Measurements from ENCODE around the gene PCYOX1L.
"Not testable (repeated sequence)": the region's sequence is repeated elsewhere in the genome, so short reads cannot be mapped to it uniquely, and the experiment has no call there.

PCYOX1L gene

GRCh38 chr5:149382517-149383220, 24.8 kb downstream of the PCYOX1L start:
- in situ Hi-C loops (cut with MboI; ENCODE audit: low sequenced_read_pairs) = no loop called here

GRCh38 chr5:149383399-149383798, 25.6 kb downstream of the PCYOX1L start:
- in situ Hi-C loops (cut with MboI; ENCODE audit: low sequenced_read_pairs) = no loop called here

GRCh38 chr5:149386166-149386565, 28.3 kb downstream of the PCYOX1L start:
- in situ Hi-C loops (cut with MboI; ENCODE audit: low sequenced_read_pairs) = no loop called here

GRCh38 chr5:149387081-149387631, 29.3 kb downstream of the PCYOX1L start:
- in situ Hi-C loops (cut with MboI; ENCODE audit: low sequenced_read_pairs) = no loop called here

DNA sequence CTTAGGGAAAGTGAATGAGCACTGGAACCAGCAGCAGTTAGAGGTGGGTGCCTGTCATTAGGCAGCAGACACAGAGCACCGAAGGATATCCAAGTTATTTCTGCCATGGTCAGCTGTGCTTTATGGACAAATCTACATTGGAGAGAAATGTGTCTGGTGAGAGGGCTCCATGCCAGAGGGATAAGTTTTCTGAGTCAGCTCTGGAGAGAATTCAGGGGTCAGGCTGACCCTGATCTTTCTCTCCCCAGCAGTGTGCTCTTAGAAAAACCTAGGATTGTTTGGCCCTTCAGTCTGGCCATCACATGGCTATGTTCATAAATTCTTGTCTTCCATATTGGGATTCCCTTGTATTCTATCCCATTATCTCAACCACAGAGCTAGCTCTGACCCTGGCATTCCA, 30.1 kb downstream of the PCYOX1L start:
- in situ Hi-C loops (cut with MboI; ENCODE audit: low sequenced_read_pairs) = no loop called here

DNA sequence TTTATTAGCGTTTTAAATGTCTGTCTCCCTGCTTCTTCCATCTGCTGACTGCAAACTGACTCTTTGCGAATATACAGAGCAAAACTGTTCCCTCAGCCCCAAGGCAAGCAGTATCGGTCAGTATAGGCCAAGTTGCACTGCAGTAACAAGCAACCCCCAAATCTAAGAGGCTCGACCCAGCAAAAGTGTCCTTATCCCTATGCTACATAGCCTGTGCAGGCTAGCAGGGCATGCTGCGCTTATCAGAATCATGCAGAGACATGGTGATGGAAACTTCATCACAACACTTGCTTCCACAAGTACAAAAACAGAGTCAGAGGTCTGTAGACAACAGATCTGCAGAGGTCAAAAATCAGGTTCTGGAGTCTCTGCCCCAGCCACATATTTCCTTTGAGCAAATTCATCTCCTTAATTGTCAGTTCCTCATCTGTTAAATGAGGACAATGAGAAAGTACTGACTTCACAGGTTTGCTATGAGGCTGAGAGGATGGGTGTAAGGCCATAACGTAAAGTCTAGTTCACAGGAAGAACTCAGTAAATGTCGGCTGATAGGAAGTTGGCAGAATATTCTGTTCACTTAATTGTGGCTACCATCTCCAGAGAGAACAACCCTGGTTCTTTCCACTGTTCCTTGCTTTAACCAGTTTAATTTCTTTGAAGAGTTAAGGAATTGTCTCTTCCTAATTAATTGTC, 30.8 kb downstream of the PCYOX1L start:
- in situ Hi-C loops (cut with MboI; ENCODE audit: low sequenced_read_pairs) = no loop called here

DNA sequence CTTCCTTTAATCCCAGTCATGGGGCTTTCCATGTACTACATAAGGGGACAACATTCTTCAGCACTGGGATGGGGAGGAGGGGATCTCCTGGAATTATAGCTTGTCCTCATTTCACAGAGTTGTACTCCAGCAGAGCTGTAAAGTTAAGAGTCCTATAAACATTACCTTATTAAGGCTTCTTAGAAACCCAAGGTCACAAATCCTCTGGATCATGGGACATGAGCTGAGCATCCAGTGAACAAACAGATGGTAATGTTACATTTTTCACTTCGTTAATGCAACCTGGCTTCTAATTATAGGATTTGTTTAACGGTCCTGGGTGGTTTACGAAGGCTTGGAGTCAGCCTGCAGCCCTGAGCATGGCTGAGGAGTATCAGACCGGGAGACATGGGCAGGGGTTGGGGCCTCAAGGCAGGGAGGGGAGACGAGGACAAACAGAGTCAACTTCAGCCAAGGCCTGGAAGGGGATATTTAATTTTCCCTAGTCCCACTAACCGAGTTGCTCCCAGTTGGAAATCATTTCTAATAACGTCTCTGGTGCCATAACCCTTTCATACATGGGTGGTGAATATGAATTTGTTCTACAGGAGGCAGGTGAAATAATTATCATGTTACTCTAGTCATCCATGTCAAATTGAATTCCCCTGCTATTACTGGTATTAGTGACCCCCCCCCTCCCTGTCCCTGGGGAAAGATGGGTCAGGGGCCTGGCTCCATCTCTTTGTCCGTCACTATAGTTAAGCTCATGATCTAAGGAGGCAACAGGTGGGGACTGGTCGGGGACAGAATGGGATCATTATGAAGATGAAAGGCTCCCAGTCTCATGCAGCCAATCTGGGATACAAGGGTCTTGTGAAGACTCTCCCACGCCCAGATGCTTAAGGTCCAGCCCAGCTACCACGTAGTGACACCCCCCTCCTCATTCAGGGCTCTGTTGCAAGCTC, 32.0 kb downstream of the PCYOX1L start:
- in situ Hi-C loops (cut with MboI; ENCODE audit: low sequenced_read_pairs) = no loop called here

DNA sequence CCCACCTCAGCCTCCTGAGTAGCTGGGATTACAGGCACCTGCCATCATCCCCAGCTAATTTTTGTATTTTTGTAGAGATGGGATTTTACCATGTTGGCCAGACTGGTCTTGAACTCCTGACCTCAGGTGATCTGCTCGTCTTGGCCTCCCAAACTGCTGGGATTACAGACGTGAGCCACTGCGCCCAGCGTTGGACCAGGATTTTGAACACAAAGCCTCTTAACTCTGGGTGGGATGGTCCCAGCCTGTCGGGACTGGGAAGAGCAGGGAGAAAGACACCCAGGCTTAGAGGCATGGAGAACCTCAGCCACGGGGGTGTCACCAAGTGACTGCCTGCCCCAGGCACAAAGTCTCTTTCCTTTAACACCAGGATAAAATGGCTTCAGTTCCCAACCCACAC, 33.2 kb downstream of the PCYOX1L start:
- in situ Hi-C loops (cut with MboI; ENCODE audit: low sequenced_read_pairs) = not testable (repeated sequence)

DNA sequence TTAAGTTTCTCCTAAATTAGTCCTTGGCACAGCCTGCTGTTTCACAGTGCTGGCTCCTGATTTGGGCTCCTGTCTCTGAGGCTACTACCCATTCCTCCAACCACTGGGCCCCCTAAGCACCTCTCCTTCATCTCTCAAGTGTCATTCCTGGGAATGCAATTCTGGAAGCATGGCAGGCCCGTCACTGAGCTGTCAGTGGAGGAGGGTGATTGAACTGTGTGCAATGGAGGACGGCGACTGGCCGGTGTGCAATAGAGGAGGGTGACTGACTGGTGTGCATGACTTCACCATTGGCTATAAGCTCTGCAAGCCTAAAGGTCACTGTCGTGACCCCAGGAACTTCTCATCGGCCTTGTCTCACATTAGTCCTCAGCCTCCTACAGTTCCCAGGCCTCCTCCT, 33.7 kb downstream of the PCYOX1L start:
- in situ Hi-C loops (cut with MboI; ENCODE audit: low sequenced_read_pairs) = no loop called here

DNA sequence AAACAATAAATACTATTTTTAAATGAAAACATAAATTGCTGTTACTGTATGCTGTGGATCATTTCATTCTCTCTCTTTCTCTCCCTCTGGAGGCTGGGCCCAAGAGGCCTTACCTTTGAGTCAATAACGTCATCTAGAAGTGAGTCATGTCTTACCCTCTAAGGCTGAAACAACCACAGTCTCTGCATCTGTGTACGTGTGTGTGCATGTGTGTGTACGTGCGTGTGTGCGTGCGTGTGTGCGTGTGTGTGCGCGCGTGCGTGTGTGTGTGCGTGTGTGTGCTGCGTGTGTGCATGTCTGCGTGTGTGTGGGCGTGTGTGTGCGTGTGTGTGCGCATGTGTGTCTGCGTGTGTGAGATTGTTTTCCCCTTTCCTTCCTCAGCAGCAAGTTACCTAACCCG, 34.9 kb downstream of the PCYOX1L start:
- in situ Hi-C loops (cut with MboI; ENCODE audit: low sequenced_read_pairs) = no loop called here

DNA sequence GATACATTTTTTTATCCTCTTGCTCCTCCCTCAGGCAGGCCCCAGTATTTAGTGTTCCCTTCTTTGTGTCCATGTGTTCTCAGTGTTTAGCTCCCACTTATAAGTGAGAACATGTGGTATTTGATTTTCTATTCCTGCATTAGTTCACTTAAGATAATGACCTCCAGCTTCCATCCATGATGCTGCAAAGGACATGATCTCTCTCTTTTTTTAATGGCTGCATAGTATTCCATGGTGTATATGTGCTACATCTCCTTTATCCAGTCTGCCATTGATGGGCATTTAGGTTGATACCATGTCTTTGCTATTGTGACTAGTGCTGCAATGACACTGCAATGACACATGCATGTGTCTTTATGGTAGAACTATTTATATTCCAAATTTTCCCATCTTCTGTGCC, 37.1 kb downstream of the PCYOX1L start:
- in situ Hi-C loops (cut with MboI; ENCODE audit: low sequenced_read_pairs) = not testable (repeated sequence)

- in situ Hi-C loops (cut with MboI; ENCODE audit: low sequenced_read_pairs) = no loop called here
Measured at GRCh38 chr5:149397530-149397929, 39.7 kb downstream of the PCYOX1L start.

GRCh38 chr5:149398747-149399266, 41.0 kb downstream of the PCYOX1L start:
- in situ Hi-C loops (cut with MboI; ENCODE audit: low sequenced_read_pairs) = not testable (repeated sequence)

DNA sequence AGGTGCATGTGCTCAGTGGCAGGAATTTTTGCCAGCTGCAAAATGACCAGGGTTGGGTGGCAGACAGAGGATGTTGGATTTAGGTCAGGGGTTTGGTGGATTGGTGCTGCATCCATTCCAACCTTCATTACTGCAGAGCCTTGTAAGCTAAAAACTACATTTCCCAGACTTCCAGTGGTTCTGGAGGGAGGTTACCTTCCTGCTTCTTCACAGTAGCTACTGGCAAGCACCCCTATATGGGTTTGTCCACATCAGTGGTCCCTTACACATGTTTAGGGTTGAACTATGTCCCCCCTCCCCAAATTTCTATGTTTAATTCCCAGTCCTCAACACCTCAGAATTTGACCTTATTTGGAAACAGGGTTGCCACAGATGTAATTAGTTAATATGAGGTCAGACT, 41.9 kb downstream of the PCYOX1L start:
- in situ Hi-C loops (cut with MboI; ENCODE audit: low sequenced_read_pairs) = no loop called here

DNA sequence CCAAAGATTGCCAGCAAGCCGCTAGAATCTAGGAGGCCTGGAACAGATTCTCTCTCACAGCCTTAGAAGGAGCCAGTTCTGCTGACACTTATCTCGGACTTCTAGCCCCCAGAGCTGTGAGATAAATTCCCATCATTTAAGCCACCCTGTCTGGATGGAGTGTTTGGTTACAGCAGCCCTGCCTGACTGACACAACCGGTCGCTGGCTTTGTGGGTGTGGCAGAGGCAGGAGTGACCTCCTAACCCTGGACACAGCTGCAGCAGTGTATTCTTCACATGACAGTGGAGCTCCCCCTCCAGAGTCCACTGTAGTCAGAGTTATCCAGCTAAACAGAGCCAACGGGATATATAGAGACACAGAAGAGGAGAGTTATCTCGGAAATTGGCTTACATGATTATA, 42.5 kb downstream of the PCYOX1L start:
- in situ Hi-C loops (cut with MboI; ENCODE audit: low sequenced_read_pairs) = no loop called here

DNA sequence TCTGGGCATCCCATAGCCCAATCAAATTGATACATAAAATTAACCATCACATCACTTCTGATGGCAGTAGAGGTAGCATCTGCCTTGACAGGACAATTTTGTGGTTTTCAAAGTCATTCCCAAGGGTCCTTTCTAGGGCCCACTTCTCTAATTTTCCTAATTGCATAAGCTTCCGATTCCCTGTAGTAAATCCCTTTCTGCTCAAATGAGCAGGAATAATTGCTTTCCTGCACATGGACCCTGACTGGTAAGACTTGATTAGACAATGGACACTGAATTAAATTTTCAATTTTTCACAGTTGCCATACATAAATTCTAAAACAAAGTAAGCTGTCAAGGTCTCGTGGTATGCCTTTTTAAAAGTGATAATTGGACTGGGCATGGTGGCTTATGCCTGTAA, 43.2 kb downstream of the PCYOX1L start:
- in situ Hi-C loops (cut with MboI; ENCODE audit: low sequenced_read_pairs) = no loop called here

DNA sequence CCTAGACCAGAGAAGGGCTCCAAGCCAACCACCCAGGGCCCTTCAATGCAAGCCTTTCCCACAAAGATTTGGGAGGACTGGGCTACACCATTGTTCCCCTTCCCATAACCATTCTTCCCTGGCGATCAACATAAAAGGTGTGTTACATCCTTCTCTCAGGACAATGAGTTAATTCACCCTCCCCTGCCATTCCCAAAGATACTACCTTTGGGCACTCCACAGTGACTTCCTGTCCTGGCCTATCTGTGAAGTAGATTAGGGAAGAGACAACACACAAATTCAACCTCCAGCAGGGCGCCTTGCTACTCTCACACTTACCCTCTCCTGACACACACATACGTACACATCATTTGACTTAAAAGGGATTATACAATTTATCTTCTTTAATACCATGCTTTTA, 44.4 kb downstream of the PCYOX1L start:
- in situ Hi-C loops (cut with MboI; ENCODE audit: low sequenced_read_pairs) = no loop called here

DNA sequence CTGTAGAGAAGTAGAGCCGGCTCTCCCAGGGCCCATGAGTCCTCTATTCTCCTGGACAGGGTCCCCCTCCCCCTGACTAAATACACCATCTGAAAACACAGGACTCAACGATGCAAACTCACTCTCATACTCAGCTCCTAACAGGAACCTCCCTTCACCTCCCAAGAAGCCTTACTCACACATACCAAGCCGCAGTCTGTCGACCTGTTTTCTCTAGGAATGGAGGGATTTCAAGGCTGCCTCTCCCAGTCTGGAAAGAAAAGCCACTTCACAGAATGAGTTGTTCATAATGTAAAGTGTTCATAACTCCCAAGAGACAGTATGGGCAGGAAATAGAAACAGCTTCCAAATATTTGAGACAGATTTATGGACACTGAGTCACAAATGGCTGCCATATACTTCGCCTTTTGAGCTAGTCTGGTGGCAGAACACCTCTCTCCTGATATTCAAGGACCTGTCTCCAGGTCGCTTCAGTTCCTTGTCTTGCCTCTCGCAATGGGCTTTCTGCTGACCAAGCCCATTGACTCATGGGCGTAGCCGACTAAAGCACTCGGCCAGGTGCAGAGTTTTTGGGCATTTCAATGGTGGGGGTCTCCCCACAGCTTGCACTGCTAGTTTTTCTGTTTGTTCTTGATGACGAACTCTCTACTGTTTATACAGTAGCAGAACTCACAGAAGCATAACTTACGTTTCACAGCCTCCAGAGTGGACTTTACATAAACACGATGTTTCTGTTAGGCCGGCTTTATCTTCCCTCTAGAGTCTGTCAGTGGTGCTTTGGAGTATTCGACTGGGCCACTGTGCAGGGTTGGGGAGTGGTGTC, 46.3 kb downstream of the PCYOX1L start:
- in situ Hi-C loops (cut with MboI; ENCODE audit: low sequenced_read_pairs) = no loop called here

DNA sequence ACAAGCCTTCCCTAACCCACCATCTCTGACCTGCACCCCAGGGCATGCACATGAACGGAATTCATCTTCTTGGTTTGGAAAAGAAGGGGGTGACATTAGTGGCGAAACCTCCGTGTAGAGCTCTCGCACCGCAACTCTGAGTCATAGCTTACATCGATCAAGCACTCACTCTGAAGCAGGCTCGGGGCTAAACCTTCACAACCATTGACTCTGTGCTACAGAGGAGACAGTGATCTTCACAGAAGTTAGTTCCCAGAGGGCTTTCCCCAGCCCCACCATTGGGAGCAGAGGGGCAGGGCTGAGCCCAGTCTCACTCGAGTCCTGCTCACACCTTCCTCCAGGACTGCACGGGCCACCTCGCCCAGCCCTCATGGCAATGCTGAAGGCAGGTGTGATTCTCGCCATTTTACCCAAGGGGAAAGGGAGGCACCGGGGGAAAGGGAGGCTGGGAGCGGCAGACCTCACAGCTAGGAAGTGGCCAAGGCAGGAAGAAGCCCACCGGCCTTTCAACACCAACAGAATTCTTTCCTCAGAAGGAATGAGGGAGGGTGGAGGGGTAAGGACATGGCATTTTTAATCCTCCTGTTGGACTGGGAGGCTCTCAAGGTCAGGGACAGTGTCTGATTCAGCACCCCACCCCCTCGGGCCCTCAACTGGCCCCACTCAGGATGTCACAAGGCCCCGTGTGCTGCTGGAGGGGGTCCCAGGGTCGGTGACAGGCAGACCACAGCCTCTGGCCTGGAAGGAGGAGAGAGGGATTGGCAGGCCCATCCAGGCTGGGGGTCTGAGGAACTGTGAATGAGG, 47.1 kb downstream of the PCYOX1L start:
- in situ Hi-C loops (cut with MboI; ENCODE audit: low sequenced_read_pairs) = no loop called here

Measured in hTERT RPE-1 (cell line).